Psoas muscle (tissue), 8 donors: Measurements from ENCODE around the gene KCNQ5. TPM values are rescaled to one million over a fixed set of nuclear protein-coding genes. Genes with fewer than 3 reads are reported as not detected.

Experiments used
- ATAC-seq, 4 donors: fragments of 200-7000 bp; cut with Tn5 transposase; one replicate each; pipeline ENCODE4 v1.9.1; 2020; ENCODE audit warnings: moderate library complexity in 3 of 4, mild to moderate bottlenecking in 2 of 4
- DNase-seq, 2 donors: peaks; one replicate each; pipeline ENCODE4 v3.0.0-alpha.2; 2020
- H3K27ac ChIP-seq: fragments of 200-600 bp; one replicate; pipeline ENCODE4 v1.8.0; 2022
- H3K27me3 ChIP-seq, 3 donors: fragments of 200-600 bp in 1 of 3; one replicate each; pipeline versions ENCODE4 v1.6.1 to v1.8.0; 2013 to 2022; ENCODE audit warnings: low read length in 2 of 3, mild to moderate bottlenecking in 2 of 3, moderate library complexity in 1 of 3; ENCODE audit not compliant: insufficient read depth in 3 of 3
- H3K36me3 ChIP-seq, 2 donors: fragments of 200-600 bp in 1 of 2; one replicate each; pipeline versions ENCODE4 v1.6.1 to v1.8.0; 2013 to 2022; ENCODE audit warnings: low read depth in 1 of 2, mild to moderate bottlenecking in 1 of 2, moderate library complexity in 1 of 2; ENCODE audit not compliant: insufficient read depth in 1 of 2
- H3K4me1 ChIP-seq: fragments of 200-600 bp; one replicate; pipeline ENCODE4 v1.8.0; 2022
- H3K4me3 ChIP-seq: fragments of 200-600 bp; one replicate; pipeline ENCODE4 v1.8.0; 2022; ENCODE audit warnings: mild to moderate bottlenecking
- H3K9me3 ChIP-seq: fragments of 200-600 bp; one replicate; pipeline ENCODE4 v1.8.0; 2022
- WGBS, 3 donors: extraction: QIAGEN DNeasy Blood & Tissue Kit; methylation state at CpG; one replicate each; pipeline versions ENCODE4 v1.1.6 to v1.1.7; 2013; 5-methylcytosine and 5-hydroxymethylcytosine counted together
- intact Hi-C, 2 donors: fragments of 100-400 bp; cut with DNase I; formaldehyde crosslinking; loops; one replicate each; pipeline versions ENCODE4 v1.11.0 to v1.14.2; 2022
- polyA plus RNA-seq, 3 donors: library from polyadenylated mRNA; stranded (reverse); fragments of 200-250 nt; gene quantifications; one replicate each; pipeline ENCODE4 v1.2.3, GENCODE V29; 2013
- total RNA-seq, 4 donors: library from RNA; stranded (reverse); fragmentation: NEBNext Ultra II Directional in 2 of 4; extraction: Animal tissue kit (Norgen Biotek cat#: 25700) in 2 of 4; gene quantifications; one replicate each; pipeline versions ENCODE4 v1.2.1 to v1.2.4, GENCODE V29; 2021 to 2023
- TF ChIP-seq, protein P1 (sequence below): fragments of 200-600 bp; IDR thresholded peaks from one replicate; pipeline ENCODE4 v1.8.0; 2022; ENCODE audit warnings: antibody characterized with exemption
- donor health status: healthy with polysubstance abuse.
- donor health status: DM: no; HTN: no; CAD: no; lungs with moderate emphysema.
- donor health status: Bipolar disorder and iron deficiency.
- donor health status: healthy.
- donor health status: DM: yes; HTN: yes; CAD: no.
- donor health status: DM: no; HTN: no; CAD: no.
- donor health status: DM: no; HTN: no; CAD: no.
- donor health status: DM: yes; HTN: yes; CAD: no.

KCNQ5 gene
- total and polyA plus RNA-seq, 7 donors = 4.4 to 90.7 (median 25.7) TPM

DNA sequence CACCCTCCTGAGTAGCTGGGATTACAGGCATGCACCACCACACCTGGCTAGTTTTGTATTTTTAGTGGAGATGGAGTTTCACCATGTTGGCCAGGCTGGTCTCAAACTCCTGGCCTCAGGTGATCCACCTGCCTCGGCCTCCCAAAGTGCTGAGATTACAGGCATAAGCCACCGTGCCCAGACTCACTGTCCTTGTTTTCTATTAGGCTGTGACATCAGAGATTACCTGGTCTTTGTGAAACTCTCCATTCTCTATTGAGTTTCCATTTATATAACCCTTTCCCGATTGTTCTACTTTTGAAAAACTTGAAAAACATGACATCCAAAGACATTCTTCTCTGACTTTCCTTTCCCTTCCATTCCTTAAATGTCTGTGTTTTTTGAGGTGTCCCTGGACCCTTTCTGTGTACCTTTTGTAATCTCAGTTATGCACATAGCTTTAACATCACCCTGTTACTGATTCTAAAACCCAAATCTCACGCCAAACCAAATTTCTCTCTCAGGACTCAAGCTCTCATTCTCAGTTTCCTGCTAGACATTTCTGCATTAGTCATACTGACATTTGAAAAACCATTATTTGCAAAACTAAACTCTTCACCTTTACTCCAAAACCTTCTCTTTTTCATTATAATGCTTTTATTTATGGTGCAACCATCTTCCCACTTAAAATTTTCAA lies 466.4 kb downstream of the KCNQ5 start:
- Histone ChIP-seq H3K4me3 (no peak overlapping the region), H3K27me3 (no peaks in the 10 kb centered on the region), H3K9me3 (peaks cover 6% of the 10 kb centered on the region), H3K4me1 (no peaks in the 10 kb centered on the region), H3K36me3 (peaks cover 0 to 9% of the 10 kb centered on the region in 2 donors), H3K27ac (no peak overlapping the region)
- WGBS, 3 donors = 79 to 84% (median 80%) methylated on average over 4 of the region's 4 CpGs
- DNase-seq = no peak
- TF ChIP-seq, protein P1, sequence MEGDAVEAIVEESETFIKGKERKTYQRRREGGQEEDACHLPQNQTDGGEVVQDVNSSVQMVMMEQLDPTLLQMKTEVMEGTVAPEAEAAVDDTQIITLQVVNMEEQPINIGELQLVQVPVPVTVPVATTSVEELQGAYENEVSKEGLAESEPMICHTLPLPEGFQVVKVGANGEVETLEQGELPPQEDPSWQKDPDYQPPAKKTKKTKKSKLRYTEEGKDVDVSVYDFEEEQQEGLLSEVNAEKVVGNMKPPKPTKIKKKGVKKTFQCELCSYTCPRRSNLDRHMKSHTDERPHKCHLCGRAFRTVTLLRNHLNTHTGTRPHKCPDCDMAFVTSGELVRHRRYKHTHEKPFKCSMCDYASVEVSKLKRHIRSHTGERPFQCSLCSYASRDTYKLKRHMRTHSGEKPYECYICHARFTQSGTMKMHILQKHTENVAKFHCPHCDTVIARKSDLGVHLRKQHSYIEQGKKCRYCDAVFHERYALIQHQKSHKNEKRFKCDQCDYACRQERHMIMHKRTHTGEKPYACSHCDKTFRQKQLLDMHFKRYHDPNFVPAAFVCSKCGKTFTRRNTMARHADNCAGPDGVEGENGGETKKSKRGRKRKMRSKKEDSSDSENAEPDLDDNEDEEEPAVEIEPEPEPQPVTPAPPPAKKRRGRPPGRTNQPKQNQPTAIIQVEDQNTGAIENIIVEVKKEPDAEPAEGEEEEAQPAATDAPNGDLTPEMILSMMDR = no peak
- intact Hi-C loops = no loop called here
- no peak for ATAC-seq

DNA sequence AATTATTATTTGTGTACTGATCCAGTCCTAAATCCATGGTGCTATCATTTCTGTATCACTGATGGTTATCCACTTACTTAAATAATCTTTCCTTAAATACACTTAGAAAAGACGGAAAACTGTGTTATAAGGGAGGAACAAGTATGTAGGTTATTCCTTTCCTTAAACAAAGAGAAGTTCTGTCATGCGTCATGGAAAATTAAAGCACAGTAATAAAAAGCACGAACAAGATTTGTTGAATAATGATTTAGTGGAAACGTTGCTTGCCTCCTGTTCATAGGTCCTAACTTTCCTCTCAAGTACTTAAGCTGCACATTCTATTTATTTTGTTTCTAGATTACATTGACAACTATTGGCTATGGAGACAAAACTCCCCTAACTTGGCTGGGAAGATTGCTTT lies 483.1 kb downstream of the KCNQ5 start:
- Histone ChIP-seq H3K27me3 (no peaks in the 10 kb centered on the region), H3K4me3 (no peak overlapping the region), H3K4me1 (no peaks in the 10 kb centered on the region), H3K36me3 (peaks cover 0 to 33% of the 10 kb centered on the region in 2 donors), H3K9me3 (no peaks in the 10 kb centered on the region), H3K27ac (no peak overlapping the region)
- TF ChIP-seq, protein P1 = no peak
- DNase-seq (no peak), ATAC-seq (no peak)
- intact Hi-C loops = no loop called here
- 49 to 56% (median 54%) methylated on average over 4 of the region's 4 CpGs for WGBS, 3 donors

DNA sequence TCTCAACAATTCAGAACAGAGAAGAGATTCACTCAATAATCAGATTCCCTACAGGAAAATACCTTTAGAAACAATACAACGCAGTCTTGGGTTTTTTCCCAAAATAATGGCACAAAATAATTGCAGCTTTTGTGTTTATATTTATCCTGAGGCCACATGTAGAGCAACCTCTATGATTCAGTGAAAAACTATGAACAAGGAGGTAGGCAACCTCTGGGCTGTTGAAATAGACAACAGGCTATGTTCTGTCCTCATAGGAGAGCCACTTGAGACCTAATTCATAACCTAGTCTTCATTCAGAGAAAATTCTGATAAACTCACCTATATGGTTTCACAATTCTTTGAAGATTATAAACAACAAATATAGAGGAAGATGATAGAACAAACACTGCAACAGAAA lies 485.2 kb downstream of the KCNQ5 start:
- WGBS, 3 donors = 86 to 89% (median 86%) methylated on average over 1 of the region's 1 CpG
- Histone ChIP-seq H3K27me3 (no peaks in the 10 kb centered on the region), H3K36me3 (peaks cover 0 to 43% of the 10 kb centered on the region in 2 donors), H3K27ac (no peak overlapping the region), H3K4me1 (no peaks in the 10 kb centered on the region), H3K9me3 (no peaks in the 10 kb centered on the region), H3K4me3 (no peak overlapping the region)
- DNase-seq = no peak
- TF ChIP-seq, protein P1 = no peak
- ATAC-seq = peak in 1 of 4 donors; percentile 65
- intact Hi-C loops = no loop called here

DNA sequence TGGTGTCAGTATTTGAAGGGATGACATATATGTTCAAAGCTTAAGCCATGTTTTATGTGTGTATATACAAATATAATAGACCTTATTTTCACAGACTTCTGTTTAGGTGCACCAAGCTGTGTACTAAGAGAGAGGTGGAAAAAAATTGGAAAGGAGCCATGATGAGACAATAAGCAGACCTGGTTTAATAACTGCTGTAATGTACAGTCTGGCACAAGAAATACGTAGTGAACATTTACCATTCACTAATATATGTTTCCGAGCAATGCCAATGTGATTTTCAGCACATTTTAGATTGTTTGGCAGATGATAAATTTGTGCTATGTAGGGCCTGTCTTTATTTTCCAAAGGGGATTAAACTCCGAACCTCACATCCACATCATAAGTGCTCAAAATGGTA lies 487.1 kb downstream of the KCNQ5 start:
- Histone ChIP-seq H3K4me3 (no peak overlapping the region), H3K4me1 (no peaks in the 10 kb centered on the region), H3K27ac (no peak overlapping the region), H3K36me3 (peaks cover 0 to 55% of the 10 kb centered on the region in 2 donors), H3K9me3 (no peaks in the 10 kb centered on the region), H3K27me3 (no peaks in the 10 kb centered on the region)
- ATAC-seq = no peak
- intact Hi-C loops = no loop called here
- TF ChIP-seq, protein P1 = no peak
- no peak for DNase-seq
- WGBS, 3 donors = 93 to 96% (median 95%) methylated on average over 3 of the region's 3 CpGs

DNA sequence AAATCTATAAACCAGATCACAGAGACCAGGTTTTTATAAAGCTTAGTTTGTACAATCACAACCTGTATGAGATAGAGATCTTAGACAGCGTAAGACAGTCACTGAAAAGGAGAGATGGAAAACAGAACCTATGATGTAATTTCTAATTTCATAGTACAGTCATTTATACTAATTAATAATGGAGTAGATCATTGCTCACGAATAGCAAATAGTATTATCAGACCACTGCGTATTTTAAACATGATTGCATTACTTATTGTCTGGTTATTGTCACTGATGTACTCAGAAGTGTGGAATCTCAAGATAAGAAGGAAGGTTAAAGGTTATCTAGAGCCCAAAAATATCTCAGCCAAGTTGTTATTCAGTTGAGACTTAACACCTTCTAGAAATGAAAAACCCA lies 487.8 kb downstream of the KCNQ5 start:
- Histone ChIP-seq H3K36me3 (peaks cover 0 to 51% of the 10 kb centered on the region in 2 donors), H3K9me3 (no peaks in the 10 kb centered on the region), H3K27me3 (no peaks in the 10 kb centered on the region), H3K4me3 (no peak overlapping the region), H3K27ac (no peak overlapping the region), H3K4me1 (no peaks in the 10 kb centered on the region)
- intact Hi-C loops = no loop called here
- TF ChIP-seq, protein P1 = no peak
- WGBS, 3 donors = 47 to 56% (median 54%) methylated on average over 3 of the region's 3 CpGs
- no peak for ATAC-seq
- no peak for DNase-seq
